ENCODE results near the gene PAWR.
A peak's percentile ranks its signal among the peaks of the same experiment; 100 is the strongest.
"Not testable (repeated sequence)": the region's sequence is repeated elsewhere in the genome, so short reads cannot be mapped to it uniquely, and the experiment has no call there.

The PAWR gene

DNA sequence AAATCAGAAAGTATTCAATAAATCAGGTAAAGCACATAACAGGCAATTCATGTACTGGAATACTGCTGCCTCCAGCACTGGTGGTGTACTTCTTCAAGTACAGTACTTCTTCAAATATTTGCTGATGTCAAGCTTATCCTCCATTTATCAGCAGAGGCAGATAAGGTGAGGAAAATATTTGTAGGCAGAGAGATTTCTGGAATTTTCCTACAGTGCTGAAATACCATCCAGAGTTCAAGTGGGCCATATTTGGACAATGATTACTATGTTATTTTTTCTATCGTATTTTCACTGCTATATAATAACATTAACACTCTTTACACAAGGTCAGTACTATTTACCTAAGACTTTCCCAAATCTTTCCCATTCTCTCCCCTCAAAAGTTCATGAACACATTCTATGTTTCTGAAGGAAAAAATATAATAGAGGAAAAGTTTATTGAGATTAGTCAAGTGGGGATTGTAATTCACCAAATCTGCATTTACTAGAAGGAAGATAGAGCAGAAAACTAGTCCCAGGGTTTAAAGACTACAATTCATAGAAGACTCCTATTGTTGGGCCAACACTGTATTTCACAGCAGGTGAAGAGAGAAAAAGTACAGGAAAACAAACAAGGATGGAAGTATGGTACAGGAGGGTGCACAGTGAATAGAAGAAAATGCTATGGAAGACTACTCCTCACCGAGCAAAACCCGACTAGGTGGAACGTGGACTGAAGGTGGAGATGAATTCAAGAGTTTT is 141.1 kb downstream of the PAWR start:
- ATAC-seq (replicated peaks) (no peak), DNase-seq (no peak)
- H3K4me3 Mint-ChIP-seq, result no peak overlapping the region
- peaks cover 0 to 2% of the 10 kb centered on the region in 2 donors for H3K9me3 Mint-ChIP-seq
- H3K27me3 Mint-ChIP-seq, result no peaks in the 10 kb centered on the region
- no peak overlapping the region for H3K27ac Mint-ChIP-seq
- H3K4me1 Mint-ChIP-seq, result no peaks in the 10 kb centered on the region
- peaks cover 16 to 18% of the 10 kb centered on the region in 2 donors for H3K36me3 Mint-ChIP-seq

DNA sequence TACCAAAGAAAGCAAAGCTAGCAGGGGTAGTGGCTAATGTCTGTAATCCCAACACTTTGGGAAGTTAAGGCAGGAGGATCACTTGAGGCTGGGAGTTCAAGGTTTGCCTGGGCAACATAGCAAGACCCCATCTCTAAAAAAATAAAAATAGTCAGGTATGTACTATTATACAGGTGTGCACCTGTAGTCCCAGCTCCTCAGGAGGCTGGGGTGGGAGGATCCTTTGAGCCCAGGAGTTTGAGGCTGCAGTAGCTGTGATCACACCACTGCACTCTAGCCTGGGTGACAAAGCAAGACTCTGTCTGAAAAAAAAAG is 142.2 kb downstream of the PAWR start:
- H3K4me1 Mint-ChIP-seq, result no peaks in the 10 kb centered on the region
- ATAC-seq (replicated peaks) (no peak), DNase-seq (no peak)
- H3K4me3 Mint-ChIP-seq, result no peak overlapping the region
- H3K9me3 Mint-ChIP-seq, result peaks cover 0 to 2% of the 10 kb centered on the region in 2 donors
- H3K36me3 Mint-ChIP-seq, result peaks cover 16 to 17% of the 10 kb centered on the region in 2 donors
- no peaks in the 10 kb centered on the region for H3K27me3 Mint-ChIP-seq
- H3K27ac Mint-ChIP-seq, result peak overlapping the region; percentile 57

DNA sequence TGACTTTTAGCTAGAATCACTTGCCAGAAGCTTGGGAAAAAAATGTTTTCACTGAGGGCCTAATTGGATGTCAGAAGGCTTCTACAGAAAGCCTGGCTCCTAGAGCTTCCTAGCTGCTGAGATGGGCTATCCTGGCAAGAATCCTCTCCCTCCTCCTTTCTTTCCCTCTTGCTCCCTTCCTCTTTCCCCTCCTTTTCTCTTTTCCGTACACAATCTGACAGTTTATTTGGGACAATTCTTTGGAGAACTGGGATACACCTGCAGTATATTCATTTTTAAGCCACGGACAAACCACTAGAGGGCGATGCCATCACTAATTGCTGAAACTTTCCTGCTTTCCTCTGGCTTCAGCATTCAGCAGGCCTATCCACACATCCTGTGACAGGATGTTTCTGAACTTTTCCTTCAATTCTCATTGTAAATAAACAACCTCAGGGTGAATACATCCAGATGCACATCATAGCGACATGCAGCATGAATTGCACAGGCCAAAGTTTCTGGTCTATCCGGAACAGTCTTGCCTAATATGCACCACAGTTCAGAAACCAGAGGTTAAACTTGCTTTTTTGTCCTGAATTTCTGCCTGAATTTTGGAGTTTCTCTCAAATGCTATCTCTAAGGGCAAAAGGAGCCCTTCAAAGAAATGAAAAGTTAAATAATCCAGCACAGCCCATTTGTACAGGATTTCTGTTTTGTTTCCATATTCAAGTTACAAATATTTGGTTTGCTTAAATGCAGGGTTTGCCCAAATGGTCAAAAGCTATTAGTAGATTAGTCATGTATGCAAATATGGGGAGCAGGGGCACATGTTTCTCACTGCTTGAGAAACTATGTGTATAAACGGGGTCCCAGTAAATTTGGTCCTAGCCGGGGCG is 142.8 kb downstream of the PAWR start:
- Mint-ChIP-seq H3K4me3 (no peak overlapping the region), H3K4me1 (no peaks in the 10 kb centered on the region), H3K9me3 (peaks cover 0 to 2% of the 10 kb centered on the region in 2 donors), H3K36me3 (peaks cover 11 to 13% of the 10 kb centered on the region in 2 donors), H3K27me3 (no peaks in the 10 kb centered on the region), H3K27ac (no peak overlapping the region)
- ATAC-seq (replicated peaks), result peak in 1 of 2 donors; percentile 43
- DNase-seq, result no peak

DNA sequence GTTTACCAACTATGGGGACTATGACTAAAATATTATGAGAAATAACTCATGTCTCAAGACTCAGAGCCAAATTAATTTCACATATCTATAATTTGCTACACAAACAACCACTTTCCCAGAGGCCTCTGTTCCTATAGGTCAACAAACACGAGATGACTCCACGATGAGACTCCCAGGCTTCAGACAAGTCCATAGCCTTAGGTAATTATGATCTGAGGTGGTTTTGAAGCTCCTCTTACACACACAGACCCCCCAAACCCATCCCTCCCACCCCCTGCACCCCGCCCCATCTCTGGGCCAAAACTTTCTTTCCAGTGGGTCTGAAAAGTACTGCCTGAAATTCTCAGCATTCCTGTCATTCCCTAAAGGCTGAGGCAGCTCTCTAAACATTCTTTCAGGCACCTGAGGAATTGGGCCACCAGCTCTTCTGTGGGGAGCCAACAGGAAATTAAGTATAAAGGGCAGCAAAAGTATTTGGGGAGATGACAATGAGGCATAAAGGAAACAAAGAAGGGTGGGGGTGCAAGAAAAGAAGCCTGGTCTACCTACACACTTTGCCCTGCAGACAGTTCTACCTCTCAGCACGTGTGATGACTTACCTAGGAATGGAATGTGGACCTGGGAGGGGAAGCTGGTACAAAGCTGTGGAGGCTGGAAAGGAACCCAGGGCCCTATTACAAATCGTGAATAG is 143.6 kb downstream of the PAWR start:
- Mint-ChIP-seq H3K9me3 (no peaks in the 10 kb centered on the region), H3K4me3 (no peak overlapping the region), H3K27ac (no peak overlapping the region), H3K4me1 (no peaks in the 10 kb centered on the region), H3K36me3 (peaks cover 4 to 7% of the 10 kb centered on the region in 2 donors), H3K27me3 (no peaks in the 10 kb centered on the region)
- no peak for DNase-seq
- no peak for ATAC-seq (replicated peaks)

DNA sequence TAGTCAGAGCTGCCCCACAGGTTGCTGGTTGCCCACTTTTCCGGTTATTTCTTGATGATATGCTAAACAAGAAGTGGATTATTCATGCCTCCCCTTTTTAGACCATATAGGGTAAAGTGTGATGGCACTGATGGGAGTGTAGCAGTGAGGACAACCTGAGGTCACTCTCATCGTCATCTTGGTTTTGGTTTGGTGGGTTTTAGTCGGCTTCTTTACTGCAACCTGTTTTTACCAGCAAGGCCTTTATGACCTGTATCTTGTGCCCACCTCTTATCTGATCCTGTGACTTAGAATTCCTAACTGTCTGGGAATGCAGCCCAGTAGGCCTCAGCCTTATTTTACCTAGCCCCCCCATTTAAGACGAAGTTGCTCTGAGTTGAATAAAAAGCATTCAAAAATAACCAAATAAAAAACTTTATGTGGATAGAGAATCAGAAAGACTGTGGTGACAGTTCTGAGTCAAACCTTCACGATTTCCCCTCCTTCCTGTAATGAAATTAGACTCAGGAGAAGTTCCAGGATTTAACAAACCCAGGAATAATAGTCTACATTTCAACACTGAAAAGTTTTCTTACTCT is 144.2 kb downstream of the PAWR start:
- no peak overlapping the region for H3K4me3 Mint-ChIP-seq
- no peak overlapping the region for H3K27ac Mint-ChIP-seq
- H3K9me3 Mint-ChIP-seq, result no peaks in the 10 kb centered on the region
- peaks cover 0 to 5% of the 10 kb centered on the region in 2 donors for H3K36me3 Mint-ChIP-seq
- DNase-seq (no peak), ATAC-seq (replicated peaks) (no peak)
- no peaks in the 10 kb centered on the region for H3K4me1 Mint-ChIP-seq
- no peaks in the 10 kb centered on the region for H3K27me3 Mint-ChIP-seq

DNA sequence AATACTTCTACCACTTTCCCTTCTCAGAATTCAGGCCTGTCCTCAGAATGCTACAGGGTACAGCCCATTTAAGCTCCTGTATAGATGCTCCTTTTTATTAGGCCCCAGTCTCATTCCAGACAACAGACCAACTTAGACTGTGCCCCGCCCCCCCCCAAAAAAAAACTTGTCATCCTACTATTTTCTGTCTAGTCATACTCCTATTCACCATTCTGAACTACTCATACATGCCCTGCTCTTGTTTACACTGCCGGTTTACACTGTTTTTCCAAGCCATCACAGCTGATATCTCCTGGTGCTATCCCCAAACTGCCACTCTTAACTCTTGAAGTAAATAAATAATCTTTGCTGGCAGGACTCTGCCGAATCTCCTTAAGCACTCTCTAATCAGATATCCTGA is 146.3 kb downstream of the PAWR start:
- not testable (repeated sequence) for H3K36me3 Mint-ChIP-seq; DNase-seq; H3K27ac Mint-ChIP-seq; H3K4me3 Mint-ChIP-seq; H3K9me3 Mint-ChIP-seq; H3K27me3 Mint-ChIP-seq; H3K4me1 Mint-ChIP-seq; ATAC-seq (replicated peaks)

DNA sequence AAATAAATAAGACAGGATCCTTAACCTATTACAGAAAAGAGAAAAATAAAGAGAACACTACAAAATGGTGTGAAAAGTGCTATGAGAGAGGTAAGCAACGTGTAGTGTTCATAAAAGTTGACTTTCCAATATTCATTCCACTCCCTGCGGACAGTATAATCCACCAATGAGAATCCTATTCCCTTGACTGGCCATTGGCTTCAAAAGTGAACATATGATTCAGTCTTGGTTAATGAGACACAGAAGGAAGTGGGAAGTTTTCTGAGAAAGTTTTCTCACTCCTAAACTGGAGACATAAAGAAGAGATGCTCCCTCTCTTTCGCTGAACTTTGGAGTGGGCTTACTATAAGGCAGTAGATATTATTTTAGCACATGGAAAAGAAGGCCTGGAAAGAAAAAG is 153.1 kb downstream of the PAWR start:
- no peaks in the 10 kb centered on the region for H3K9me3 Mint-ChIP-seq
- no peaks in the 10 kb centered on the region for H3K4me1 Mint-ChIP-seq
- H3K27ac Mint-ChIP-seq, result no peak overlapping the region
- no peaks in the 10 kb centered on the region for H3K36me3 Mint-ChIP-seq
- DNase-seq (no peak), ATAC-seq (replicated peaks) (no peak)
- H3K4me3 Mint-ChIP-seq, result no peak overlapping the region
- no peaks in the 10 kb centered on the region for H3K27me3 Mint-ChIP-seq

DNA sequence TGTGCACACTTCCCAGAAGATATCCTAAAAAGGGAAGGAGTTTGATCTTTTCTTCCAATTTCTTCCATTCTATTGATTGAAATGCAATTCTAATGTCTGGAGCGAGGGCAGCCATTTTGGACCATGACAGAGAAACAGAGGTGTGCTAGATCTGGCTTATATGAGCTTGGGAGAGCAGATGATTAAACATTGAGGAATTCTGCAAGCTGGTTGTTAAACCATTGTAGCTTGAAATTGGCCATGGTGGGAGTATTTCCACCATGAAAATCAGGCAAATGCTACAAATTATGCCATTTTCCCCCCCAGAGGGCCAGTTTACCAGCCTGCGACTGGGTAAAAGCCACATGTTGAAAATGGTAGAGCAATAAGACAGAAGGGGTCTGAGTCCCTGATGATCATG is 155.0 kb downstream of the PAWR start:
- Mint-ChIP-seq H3K4me3 (no peak overlapping the region), H3K4me1 (no peaks in the 10 kb centered on the region), H3K9me3 (no peaks in the 10 kb centered on the region), H3K27ac (no peak overlapping the region), H3K27me3 (no peaks in the 10 kb centered on the region), H3K36me3 (no peaks in the 10 kb centered on the region)
- ATAC-seq (replicated peaks) (no peak), DNase-seq (no peak)

Data from stimulated activated naive B cell treated with anti-CD40 and anti-IgM and Interleukin-4, amounts not matched to agents 10 μg/mL and 1 μg/mL and 100 μg/mL, for 72 hours (primary cell).